ENCODE data around the gene FURIN. TPM values are rescaled to one million over a fixed set of nuclear protein-coding genes. Genes with fewer than 3 reads are reported as not detected.
"Not testable (repeated sequence)": the region's sequence is repeated elsewhere in the genome, so short reads cannot be mapped to it uniquely, and the experiment has no call there.

Gene FURIN
- total and polyA plus RNA-seq, 4 donors = 57.1 to 159 (median 92.1) TPM

DNA sequence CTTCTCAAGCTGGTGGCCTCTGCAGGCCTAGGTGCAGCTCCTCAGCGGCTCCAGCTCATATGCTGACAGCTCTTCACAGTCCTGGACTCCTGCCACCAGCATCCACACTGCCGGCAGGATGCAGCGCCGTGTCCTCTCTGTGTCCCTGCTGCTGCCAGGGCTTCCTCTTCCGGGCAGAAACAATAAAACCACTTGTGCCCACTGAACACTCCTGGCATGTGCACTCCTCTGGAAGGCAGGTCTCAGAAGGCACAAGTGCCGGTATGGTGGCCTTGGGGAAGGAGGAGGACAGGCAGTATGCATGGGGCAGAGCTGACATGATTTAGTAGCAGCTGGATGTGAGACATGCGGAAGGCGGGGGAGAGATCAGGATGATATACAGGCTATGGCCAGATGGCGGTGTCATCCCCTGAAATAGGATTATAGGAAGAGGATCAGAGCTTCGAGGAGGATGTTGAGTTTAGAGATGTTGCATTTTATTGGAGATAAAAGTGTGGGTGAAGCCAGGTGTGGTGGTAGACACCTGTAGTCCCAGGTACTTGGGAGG lies 27.3 kb downstream of the FURIN start:
- WGBS, 2 donors = 59 to 65% methylated on average over 10 of the region's 10 CpGs
- no peaks in the 10 kb centered on the region for H3K9me3 ChIP-seq (ENCODE audit: control insufficient read depth in 4 of 4, insufficient read depth in 3 of 4, low read length in 3 of 4)
- H3K9ac ChIP-seq (ENCODE audit: insufficient read depth in 1 of 2, low read length in 2 of 2) = no peak overlapping the region
- peak overlapping the region in 1 of 2 donors; percentile 26 for H3K27ac ChIP-seq (ENCODE audit: low read depth in 1 of 2, low read length in 1 of 2)
- no peaks in the 10 kb centered on the region for H3K4me1 ChIP-seq (ENCODE audit: control insufficient read depth in 5 of 5, insufficient read depth in 5 of 5, low read length in 5 of 5)
- peaks cover 0 to 41% (median 22%) of the 10 kb centered on the region in 4 donors for H3K36me3 ChIP-seq (ENCODE audit: control insufficient read depth in 4 of 4, insufficient read depth in 4 of 4, low read length in 4 of 4)
- H3K4me3 ChIP-seq = no peak overlapping the region
- TF ChIP-seq, protein P1, sequence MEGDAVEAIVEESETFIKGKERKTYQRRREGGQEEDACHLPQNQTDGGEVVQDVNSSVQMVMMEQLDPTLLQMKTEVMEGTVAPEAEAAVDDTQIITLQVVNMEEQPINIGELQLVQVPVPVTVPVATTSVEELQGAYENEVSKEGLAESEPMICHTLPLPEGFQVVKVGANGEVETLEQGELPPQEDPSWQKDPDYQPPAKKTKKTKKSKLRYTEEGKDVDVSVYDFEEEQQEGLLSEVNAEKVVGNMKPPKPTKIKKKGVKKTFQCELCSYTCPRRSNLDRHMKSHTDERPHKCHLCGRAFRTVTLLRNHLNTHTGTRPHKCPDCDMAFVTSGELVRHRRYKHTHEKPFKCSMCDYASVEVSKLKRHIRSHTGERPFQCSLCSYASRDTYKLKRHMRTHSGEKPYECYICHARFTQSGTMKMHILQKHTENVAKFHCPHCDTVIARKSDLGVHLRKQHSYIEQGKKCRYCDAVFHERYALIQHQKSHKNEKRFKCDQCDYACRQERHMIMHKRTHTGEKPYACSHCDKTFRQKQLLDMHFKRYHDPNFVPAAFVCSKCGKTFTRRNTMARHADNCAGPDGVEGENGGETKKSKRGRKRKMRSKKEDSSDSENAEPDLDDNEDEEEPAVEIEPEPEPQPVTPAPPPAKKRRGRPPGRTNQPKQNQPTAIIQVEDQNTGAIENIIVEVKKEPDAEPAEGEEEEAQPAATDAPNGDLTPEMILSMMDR (IDR thresholded peaks at IDR 0.05; ENCODE audit: control extremely low read depth, extremely low read depth) = no peak
- DNase-seq (peak in 2 of 3 donors; percentile 31 to 47), ATAC-seq (ENCODE audit: insufficient read depth, low FRiP score) (no peak)
- H3K27me3 ChIP-seq (ENCODE audit: control insufficient read depth in 3 of 3, insufficient read depth in 3 of 3, low read length in 2 of 3) = no peaks in the 10 kb centered on the region

DNA sequence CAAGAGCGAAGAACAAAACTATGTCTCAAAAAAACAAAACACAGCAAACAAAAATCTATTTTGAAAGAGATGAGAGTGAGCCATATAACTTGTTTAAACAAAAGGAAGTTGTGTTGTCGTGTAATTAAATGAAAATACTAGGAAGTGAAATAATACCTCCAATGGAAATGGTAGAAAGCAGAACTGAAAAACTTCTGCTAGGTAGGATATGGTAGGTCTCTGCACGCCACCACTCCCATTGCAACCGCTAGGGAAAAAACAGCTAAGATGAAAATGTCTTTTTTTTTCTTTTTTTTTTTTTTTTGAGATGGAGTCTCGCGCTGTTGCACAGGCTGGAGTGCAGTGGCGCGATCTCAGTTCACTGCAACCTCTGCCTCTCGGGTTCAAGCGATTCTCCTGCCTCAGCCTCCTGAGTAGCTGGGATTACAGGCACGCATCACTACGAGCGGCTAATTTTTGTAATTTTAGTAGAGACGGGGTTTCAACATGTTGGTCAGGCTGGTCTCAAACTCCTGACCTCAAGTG lies 28.8 kb downstream of the FURIN start:
- ATAC-seq (ENCODE audit: insufficient read depth, low FRiP score); H3K4me1 ChIP-seq (ENCODE audit: control insufficient read depth in 5 of 5, insufficient read depth in 5 of 5, low read length in 5 of 5); H3K27ac ChIP-seq (ENCODE audit: low read depth in 1 of 2, low read length in 1 of 2); H3K4me3 ChIP-seq; H3K9ac ChIP-seq (ENCODE audit: insufficient read depth in 1 of 2, low read length in 2 of 2); DNase-seq; H3K9me3 ChIP-seq (ENCODE audit: control insufficient read depth in 4 of 4, insufficient read depth in 3 of 4, low read length in 3 of 4); H3K27me3 ChIP-seq (ENCODE audit: control insufficient read depth in 3 of 3, insufficient read depth in 3 of 3, low read length in 2 of 3): not testable (repeated sequence)
- WGBS, 2 donors = 84% methylated on average over 14 of the region's 14 CpGs
- peaks cover 0 to 26% (median 14%) of the 10 kb centered on the region in 4 donors for H3K36me3 ChIP-seq (ENCODE audit: control insufficient read depth in 4 of 4, insufficient read depth in 4 of 4, low read length in 4 of 4)

DNA sequence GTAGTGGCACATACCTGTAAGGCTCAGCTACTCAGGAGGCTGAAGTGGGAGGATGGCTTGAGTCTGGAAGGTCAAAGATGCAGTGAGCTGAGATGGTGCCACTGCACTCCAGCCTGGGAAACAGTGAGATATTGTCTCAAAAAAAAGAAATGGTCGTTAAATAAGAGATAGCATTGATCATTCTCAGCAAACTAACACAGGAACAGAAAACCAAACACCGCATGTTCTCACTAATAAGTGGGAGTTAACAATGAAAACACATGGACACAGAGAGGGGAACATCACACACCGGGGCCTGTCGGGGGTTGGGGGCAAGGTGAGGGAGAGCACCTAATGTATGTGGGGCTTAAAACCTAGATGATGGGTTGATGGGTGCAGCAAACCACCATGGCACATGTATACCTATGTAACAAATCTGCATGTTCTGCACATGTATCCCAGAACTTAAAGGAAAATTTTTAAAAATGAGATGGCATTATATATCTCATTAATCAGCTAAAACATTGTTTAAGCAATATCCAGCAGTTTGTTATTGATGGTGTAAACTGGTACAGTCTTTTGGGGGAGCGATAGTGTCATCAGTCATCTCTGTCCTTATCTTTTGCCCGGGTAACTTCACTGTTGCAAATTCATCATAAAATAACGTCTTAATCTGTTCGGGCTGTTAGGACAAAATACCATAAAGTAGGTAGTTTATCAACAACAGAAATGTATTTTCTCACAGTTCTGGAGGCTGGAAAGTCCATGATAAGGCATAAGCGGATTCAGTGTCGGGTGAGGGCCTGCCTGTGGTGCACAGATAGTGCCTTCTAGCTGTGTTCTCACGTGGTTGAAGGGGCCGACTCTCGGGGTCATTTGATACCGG lies 33.0 kb downstream of the FURIN start:
- Histone ChIP-seq H3K4me1 (ENCODE audit: control insufficient read depth in 5 of 5, insufficient read depth in 5 of 5, low read length in 5 of 5) (peaks cover 0 to 10% (median 3%) of the 10 kb centered on the region in 5 donors), H3K9ac (ENCODE audit: insufficient read depth in 1 of 2, low read length in 2 of 2) (peak overlapping the region in 1 of 2 donors; percentile 81)
- TF ChIP-seq, protein P1 (IDR thresholded peaks at IDR 0.05; ENCODE audit: control extremely low read depth, extremely low read depth) = no peak

More for the DNA sequence above, 33.0 kb downstream of the FURIN start:
- Histone ChIP-seq H3K9me3 (ENCODE audit: control insufficient read depth in 4 of 4, insufficient read depth in 3 of 4, low read length in 3 of 4) (no peaks in the 10 kb centered on the region), H3K36me3 (ENCODE audit: control insufficient read depth in 4 of 4, insufficient read depth in 4 of 4, low read length in 4 of 4) (peaks cover 4 to 17% (median 8%) of the 10 kb centered on the region in 4 donors), H3K4me3 (no peak overlapping the region), H3K27ac (ENCODE audit: low read depth in 1 of 2, low read length in 1 of 2) (peak overlapping the region; percentile 10 to 94), H3K27me3 (ENCODE audit: control insufficient read depth in 3 of 3, insufficient read depth in 3 of 3, low read length in 2 of 3) (no peaks in the 10 kb centered on the region)
- no peak for DNase-seq
- ATAC-seq (ENCODE audit: insufficient read depth, low FRiP score) = no peak
- 52 to 53% methylated on average over 14 of the region's 14 CpGs for WGBS, 2 donors

All from lung (tissue), 12 donors.